RWPE1 (cell line): ENCODE results near the gene BSPRY.

Experiments
- CTCF ChIA-PET: fragments of 350-600 bp; sonication (Branson Sonifier 250); formaldehyde crosslinking; extraction: SDS; loops from one replicate; lab custom pipeline; 2021; lab: Yijun Ruan, JAX
- POLR2A ChIA-PET: fragments of 400-600 bp; formaldehyde crosslinking; extraction: SDS; loops from one replicate; lab custom pipeline; 2020; ENCODE audit warnings: antibody characterized with exemption; ENCODE audit not compliant: low non-redundant PET; lab: Yijun Ruan, JAX
- DNase-seq: peaks from one replicate; pipeline ENCODE4 v3.0.0; 2012; ENCODE audit warnings: low spot score
- H3K27ac ChIP-seq: fragments of 450-650 bp; 2 replicates; pipeline ENCODE4 v1.5.1; 2017
- TF ChIP-seq, protein P1 (sequence below): fragments of 450-650 bp; conservative IDR thresholded peaks from 2 replicates; pipeline ENCODE4 v1.5.1; 2017; ENCODE audit warnings: low read depth, mild to moderate bottlenecking

BSPRY gene

DNA sequence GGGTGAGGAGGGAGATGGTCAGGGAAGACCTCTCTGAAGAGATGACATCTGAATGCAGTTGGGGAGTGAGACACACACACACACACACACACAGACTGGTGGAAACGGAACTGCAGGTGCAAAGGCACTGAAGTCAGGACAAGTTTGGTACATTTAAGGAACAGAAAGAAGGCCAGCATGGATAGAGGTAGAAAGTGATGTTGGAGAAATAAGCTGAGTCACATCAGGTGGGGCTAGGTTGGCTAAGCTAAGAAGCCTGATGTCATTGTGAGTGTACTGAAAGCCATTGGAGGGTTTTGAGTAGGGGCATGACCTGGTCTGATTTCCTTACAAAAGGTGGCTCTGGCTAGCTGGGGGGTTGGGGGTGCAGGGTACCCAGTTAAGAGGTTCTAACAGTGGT is 3.1 kb downstream of the BSPRY start:
- ChIA-PET CTCF (interaction anchor here (1.3 kb wide), 1 partner anchor 12 kb away, joined by 4 read pairs; the partner anchor contains the start of gene WDR31), POLR2A (no interaction called here)
- peak; percentile 40 for DNase-seq
- TF ChIP-seq, protein P1, sequence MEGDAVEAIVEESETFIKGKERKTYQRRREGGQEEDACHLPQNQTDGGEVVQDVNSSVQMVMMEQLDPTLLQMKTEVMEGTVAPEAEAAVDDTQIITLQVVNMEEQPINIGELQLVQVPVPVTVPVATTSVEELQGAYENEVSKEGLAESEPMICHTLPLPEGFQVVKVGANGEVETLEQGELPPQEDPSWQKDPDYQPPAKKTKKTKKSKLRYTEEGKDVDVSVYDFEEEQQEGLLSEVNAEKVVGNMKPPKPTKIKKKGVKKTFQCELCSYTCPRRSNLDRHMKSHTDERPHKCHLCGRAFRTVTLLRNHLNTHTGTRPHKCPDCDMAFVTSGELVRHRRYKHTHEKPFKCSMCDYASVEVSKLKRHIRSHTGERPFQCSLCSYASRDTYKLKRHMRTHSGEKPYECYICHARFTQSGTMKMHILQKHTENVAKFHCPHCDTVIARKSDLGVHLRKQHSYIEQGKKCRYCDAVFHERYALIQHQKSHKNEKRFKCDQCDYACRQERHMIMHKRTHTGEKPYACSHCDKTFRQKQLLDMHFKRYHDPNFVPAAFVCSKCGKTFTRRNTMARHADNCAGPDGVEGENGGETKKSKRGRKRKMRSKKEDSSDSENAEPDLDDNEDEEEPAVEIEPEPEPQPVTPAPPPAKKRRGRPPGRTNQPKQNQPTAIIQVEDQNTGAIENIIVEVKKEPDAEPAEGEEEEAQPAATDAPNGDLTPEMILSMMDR, result no peak
- no peak overlapping the region for H3K27ac ChIP-seq

DNA sequence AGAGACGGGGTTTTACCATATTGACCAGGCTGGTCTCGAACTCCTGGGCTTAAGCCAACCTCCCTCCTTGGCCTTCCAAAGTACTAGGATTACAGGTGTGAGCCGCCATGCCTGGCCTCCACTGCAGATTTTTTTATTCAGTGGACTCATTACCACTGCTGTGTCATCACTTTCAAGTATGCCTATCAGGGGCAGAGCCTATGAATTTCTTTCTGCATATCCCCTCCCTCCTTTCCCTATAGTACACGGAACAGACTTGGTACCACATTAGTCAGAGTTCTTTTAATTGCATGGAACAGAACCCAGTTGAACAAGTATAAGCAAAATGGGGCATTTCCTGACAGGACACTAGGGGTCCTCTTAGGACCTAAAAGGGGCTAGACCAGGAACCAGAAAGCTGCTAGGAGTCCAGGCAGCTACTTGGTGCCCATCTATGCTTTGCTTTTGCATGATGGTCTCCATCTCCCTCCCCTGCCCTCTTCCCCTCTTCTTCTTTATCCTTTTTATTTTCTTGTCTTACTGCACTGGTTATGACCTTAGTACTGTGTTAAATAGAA is 5.8 kb downstream of the BSPRY start:
- H3K27ac ChIP-seq, result no peak overlapping the region
- ChIA-PET CTCF (interaction anchor here (0.6 to 0.7 kb wide), 2 partner anchors 58 to 590 kb away, joined by 3 to 7 read pairs; no protein-coding TSS in a partner anchor), POLR2A (interaction anchor here (0.6 to 0.7 kb wide), 2 partner anchors 15 to 46 kb away, joined by 3 to 4 read pairs; partner anchors contain the start of genes ALAD and WDR31)
- TF ChIP-seq, protein P1, result no peak
- no peak for DNase-seq

DNA sequence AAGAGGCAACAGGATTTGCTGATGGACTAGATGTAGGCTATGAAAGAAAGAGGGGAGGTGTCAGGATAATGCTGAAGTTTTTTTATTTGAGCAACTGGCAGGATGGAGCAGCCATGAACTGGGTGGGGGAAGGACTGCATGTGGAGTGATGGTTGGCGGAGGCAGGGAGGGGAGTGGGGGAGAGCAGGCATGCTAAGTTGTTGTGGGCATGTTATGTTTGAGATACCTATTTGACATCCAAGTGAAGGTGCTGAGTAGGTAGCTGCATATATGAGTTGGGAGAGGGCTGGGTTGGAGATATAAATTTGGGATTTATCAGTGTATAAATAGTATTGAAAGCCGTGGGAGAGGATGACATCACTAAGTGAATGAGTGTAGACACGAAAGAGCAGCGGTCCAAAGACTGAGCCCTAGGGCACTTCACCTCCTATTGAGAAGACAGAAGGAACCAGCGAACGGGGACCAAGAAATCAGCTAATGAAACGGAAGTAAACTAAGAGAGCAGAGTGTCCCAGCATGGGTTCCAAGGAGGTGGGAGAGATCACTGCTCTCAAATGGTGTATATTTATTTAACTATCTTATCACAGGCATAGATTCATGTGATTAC is 7.4 kb downstream of the BSPRY start:
- ChIA-PET POLR2A (no interaction called here), CTCF (no interaction called here)
- DNase-seq, result no peak
- TF ChIP-seq, protein P1, result no peak
- H3K27ac ChIP-seq, result no peak overlapping the region

DNA sequence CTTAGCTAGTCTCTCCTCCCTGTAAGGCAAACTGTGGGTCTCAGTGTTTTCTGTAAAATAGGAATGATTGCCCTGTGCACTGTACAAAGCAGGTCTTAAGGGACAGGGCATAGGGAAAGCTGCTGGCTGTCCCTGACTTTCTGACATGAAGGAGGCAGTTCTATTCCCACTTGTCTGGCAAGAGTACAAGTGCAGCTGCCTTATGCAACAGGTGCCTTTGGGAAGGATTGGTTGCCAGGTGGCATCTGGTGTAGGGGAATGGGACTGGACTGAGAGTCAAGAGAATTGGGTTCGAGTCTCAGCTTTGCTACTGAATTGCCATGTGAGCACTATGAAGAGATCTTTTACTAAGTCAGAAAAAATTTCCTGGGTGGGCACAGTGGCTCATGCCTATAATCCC is 10.0 kb downstream of the BSPRY start:
- ChIA-PET CTCF (interaction anchor here (0.6 to 1.1 kb wide), 6 partner anchors 8 to 207 kb away, joined by 3 to 4 read pairs (median 3); partner anchors contain the start of gene ALAD), POLR2A (no interaction called here)
- TF ChIP-seq, protein P1, result no peak
- DNase-seq, result no peak
- H3K27ac ChIP-seq, result no peak overlapping the region

DNA sequence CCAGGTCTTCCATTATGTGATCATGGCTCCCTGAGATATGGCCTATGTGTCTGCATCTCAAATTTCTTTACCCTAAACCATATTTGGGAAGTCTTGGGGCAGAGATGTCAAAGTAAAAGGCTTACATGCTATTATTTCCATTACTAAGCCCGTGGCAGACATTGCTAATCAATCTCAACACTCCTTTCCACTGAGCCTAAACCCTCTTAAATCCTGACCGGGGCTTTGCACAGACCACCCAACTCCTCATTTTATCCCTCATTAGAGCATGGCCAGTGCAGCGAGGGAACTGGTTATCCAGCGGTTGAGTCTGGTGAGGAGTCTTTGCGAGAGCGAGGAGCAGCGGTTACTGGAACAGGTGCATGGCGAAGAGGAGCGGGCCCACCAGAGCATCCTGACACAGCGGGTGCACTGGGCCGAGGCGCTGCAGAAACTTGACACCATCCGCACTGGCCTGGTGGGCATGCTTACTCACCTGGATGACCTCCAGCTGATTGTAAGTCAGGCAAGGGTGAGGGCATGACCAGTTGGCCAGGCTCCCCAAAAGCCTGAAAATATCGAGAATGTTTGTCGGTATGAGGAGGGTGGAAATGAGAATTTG is 11.0 kb downstream of the BSPRY start:
- no peak for DNase-seq
- ChIA-PET CTCF (interaction anchor here (1.1 kb wide), 1 partner anchor 40 kb away, joined by 3 read pairs; the partner anchor contains the start of gene ALAD), POLR2A (no interaction called here)
- no peak overlapping the region for H3K27ac ChIP-seq
- TF ChIP-seq, protein P1, result no peak

DNA sequence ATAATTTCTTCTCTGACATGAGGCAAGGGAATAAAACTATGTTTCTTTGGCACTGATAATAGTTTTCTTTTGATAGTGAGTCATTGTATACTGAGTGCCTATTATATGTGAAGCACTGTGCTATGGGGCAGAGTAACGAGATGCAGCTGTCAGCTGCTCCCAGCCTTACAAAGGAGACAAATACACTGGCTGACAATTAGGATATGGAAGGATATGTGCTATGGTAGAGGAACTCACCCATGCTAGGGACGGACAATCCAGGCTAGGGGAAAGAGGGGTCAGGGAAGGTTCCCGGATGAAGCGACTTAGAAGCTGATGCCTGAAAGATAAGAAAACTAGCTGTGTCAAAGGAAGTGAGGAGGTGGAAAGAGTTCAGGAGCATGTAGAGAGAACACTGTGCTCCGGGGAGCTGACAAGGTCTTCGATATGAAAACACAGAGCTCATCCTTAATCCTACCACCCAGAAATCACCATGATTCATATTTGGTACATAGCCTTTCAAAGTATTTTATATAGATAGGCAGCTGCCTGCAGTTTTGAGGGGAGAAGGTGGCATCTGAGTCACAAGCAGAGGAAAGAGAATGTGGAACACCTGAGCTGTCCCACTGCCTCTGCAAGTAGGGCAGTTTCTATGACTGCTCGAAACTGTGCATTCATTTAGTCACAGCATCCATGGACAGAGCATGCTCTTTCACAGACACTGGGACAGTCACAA is 12.1 kb downstream of the BSPRY start:
- TF ChIP-seq, protein P1, result no peak
- CTCF ChIA-PET, result interaction anchor here (1.1 kb wide), 1 partner anchor 40 kb away, joined by 5 read pairs; no protein-coding TSS in a partner anchor
- no peak overlapping the region for H3K27ac ChIP-seq
- POLR2A ChIA-PET, result interaction anchor here (0.6 kb wide), 1 partner anchor 1568 kb away, joined by 3 read pairs; no protein-coding TSS in a partner anchor
- no peak for DNase-seq
